Measurements from ENCODE around the gene UBAP1L. TPM values are rescaled to one million over a fixed set of nuclear protein-coding genes. Genes with fewer than 3 reads are reported as not detected.
"Not testable (repeated sequence)": the region's sequence is repeated elsewhere in the genome, so short reads cannot be mapped to it uniquely, and the experiment has no call there.

UBAP1L gene
- total RNA-seq, 2 donors from 2014 or later: 2.1 to 2.9 TPM

DNA sequence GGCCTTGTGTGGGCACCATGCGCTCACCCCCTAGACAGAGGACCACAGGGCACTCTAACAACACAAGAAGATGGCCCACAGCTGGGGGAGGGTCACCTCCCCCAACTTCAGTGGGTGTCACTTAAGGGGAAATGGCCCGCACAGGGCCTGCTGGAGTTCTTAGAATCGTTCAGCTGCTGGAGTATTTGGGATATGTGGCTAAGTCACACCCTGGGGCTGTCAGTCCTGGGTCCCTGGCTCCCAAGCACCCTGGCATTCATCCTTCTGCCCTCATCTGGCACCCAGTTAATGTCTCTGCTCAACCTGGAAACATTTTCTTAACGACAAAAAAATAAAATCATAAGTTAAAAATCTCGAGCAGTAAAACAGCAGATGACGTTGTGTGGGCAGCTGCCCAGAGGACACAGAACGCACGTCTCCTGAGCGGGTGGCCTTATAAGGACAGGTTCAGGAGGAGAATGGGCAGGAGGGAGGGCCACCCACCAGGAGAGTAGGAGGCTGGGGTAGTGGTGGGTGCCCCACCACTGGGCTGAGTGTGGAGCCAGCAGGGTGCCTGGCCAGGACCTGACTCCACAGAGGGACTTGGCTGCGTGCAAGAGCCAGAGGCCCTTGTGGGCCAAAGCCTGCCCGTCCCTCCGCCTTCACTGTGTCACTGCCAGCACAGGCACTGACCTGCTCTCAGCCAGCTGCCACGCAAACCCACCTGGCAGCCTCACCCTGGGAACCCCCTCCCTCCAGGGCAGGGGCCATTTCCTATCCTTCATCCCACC is 26.9 kb downstream of the UBAP1L start:
- peak; percentile 75 for DNase-seq
- ATAC-seq: peak; percentile 77 to 81
- intact Hi-C loops (cut with DNase I): loop anchor here in 1 of 2 donors (5.0 kb wide), 1 partner anchor 36 kb away; no protein-coding TSS in a partner anchor

DNA sequence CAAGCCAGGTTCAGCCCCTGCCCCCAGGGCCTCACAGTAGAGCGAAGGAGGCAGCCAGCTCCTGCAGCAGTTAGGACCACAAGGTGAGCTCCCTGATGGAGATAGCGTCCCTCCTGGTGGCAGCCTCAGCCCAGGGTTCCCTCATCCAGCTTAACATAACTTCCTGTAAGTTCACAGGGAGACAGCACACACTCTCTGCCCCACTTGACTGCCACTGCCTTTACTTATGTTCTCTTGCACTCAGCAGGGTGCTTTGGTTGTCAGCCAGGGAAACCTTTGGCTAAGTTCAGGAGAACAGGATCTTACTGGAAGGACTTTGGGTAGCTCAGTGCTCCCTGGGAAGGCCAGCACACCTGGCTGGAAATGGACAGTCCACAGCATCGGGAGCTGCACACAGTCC is 27.6 kb downstream of the UBAP1L start:
- intact Hi-C loops (cut with DNase I): loop anchor here in 1 of 2 donors (5.0 kb wide), 1 partner anchor 35 kb away; no protein-coding TSS in a partner anchor
- ATAC-seq: no peak
- DNase-seq: no peak

DNA sequence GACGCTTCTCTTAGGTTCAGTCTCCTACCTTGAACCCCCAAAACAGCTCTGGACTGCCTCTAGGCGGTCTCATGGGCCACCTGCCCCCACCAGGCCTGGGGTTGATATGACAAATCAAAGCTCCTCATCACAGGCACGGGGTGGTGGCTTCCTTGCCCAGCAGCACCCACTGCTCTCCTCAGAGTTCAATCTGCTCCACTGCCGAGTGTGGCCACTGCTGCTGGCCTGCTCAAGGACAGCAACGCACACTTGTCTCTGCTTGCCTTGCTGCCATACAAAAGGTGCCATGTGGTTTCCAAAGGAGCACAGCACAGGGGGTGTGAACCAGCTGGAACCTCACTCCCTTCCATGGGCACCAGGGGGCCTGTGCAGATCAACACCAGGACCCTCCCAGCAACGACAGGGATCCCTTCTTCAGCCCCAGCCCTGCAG is 28.3 kb downstream of the UBAP1L start:
- DNase-seq (no peak), ATAC-seq (no peak)
- intact Hi-C loops (cut with DNase I): loop anchor here in 1 of 2 donors (5.0 kb wide), 1 partner anchor 34 kb away; no protein-coding TSS in a partner anchor

DNA sequence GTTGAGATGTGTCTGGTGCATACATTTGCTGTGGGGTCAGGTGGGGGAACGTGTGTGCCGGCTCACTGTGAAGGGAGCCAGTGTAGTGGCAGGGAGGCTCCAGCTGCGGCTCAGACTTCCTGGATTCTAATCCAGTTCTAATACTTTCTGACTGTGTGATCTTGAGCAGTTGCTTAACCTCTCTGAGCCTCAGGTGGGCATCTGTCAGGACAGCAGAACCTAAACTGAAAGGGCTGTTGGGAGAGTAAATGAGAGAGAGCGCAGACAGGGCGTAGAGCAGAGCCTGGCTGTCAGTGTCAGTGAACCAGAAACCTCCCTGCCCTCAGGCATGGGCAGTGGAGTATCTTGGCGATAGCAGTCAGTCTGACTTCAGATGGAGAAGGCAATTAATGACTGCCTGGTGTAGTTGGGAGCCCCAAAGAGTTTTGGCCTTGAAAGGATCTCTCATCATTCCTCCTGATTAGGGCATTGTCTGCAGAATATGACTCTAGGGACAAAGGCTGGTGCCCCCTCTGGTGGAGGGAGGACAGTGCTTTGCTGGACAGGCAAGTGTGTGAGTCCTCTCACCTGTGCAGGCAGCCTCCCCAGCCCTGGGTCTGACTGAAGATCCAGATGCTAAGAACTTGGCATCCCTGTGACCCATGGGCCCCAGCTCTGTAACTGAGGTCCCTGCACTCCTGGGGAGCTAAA is 28.9 kb downstream of the UBAP1L start:
- intact Hi-C loops (cut with DNase I): loop anchor here in 1 of 2 donors (5.0 kb wide), 1 partner anchor 34 kb away; no protein-coding TSS in a partner anchor
- DNase-seq: no peak
- no peak for ATAC-seq

DNA sequence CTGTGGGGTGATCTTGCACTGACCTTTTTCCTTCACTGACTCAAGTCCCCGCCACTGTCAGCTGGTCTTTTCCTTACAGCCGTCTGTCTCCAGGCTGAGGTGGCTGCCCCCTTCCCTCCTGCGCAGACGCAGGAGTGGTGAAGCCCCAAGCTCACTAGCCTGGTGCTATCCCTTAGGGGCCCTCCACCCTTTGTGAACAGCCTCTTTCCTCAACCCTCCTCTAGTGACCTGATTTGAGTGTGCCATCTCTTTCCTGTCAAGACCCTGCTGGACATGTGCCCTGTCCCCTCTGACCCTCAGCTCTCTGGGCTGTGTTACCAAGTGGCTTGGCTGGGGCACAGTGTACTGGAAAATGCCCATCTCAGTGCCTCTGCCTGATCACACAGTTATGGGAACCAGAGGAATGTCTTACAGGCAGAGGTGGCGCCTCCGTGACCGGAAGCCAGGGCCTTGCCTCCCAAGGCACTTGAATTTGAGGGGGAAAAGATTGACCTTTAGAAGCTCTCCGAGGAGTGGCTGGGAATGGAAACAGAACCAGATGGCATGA is 29.7 kb downstream of the UBAP1L start:
- DNase-seq (no peak), ATAC-seq (no peak)
- intact Hi-C loops (cut with DNase I): loop anchor here in 1 of 2 donors (5.0 kb wide), 1 partner anchor 33 kb away; no protein-coding TSS in a partner anchor

DNA sequence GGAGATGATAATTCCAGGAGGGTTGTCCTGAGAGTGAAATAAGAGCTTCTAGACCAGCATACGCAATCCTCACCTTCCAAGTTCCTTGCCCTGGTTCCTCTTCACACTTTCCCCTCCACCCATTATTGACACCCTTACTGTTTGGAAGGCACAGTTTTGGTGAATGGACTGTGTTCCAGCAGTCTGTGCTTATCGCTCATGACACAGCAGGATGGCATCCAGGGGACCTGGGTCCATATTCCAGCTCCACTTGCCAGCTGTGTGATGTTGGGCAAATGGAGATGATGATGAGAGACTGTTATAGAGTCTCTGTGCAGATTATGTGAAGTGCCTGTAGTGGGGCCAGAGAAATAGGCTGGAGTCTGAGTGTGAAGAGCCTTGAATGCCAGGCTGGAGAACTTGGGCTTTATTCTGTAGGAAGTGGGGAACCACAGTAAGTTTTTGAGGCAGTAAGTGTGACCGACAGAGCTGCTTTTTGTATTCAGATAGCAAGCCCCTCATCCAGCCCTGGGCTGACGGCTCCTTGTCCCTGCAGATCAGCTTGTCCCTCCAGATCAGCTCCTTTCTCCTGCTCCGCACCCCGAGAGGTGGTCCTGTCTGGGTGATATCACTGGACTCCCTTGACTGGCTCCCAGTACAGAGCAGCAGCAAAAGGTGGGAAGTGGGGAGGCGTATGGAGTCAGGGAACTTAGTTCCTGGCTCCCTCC is 30.3 kb downstream of the UBAP1L start:
- no peak for DNase-seq
- ATAC-seq: peak in 1 of 2 donors; percentile 24
- intact Hi-C loops (cut with DNase I): loop anchor here in 1 of 2 donors (5.0 kb wide), 1 partner anchor 32 kb away; no protein-coding TSS in a partner anchor

DNA sequence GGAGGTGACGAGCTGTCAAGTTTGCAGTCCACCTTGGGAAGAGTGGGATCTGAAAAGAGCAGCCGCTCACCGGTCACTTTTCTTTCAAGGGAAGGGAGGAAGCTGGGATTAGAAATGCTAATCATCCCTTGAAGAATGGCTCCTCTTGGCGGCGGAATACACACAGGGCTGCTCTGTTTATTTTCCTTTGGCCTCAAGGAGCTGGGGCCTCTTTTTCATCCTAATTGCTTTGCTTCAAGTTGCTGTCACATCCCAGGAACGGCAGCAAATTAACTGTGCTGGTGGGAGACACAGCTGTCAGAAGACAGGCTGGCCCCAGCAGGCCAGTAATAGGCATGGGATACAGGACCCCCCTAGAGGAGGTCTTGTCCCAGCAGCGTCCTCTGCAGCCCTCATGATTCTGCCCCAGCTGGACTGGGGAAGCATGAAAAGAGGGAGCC is 31.7 kb downstream of the UBAP1L start:
- intact Hi-C loops (cut with DNase I): loop anchor here in 1 of 2 donors (2.0 kb wide), 1 partner anchor 30 kb away; no protein-coding TSS in a partner anchor
- DNase-seq: no peak
- ATAC-seq: no peak

DNA sequence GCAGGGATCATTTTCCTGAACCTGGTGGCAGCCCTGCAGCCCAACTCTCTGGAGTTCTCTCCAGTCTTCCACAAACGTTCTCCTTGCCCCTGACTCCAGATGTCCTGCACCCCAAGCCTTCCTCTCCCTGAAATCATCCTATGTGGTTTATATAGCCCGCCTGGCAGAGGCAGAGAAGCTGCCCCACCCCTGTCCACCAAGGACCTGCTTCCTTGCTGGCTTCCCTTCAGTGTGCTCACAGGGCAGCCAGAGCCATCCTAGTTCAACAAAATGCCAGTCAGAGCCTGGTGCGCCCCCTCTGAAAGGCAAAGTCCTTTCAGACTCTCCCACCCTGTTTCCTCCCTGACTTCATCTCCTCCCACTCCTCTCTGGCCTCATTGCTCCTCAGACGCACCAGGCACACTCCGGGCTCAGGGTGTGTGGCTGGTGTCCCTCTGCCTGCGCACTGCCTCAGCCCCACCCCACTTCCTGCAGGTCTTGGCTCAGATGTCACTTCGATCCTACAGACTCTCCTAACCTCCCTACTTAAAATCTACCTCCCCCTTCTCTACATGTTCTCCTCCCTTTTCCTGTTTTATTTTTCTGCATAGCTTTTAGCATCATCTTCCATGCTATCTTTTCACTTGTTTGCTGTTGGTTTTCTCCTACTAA is 32.6 kb downstream of the UBAP1L start:
- ATAC-seq (peak in 1 of 2 donors; percentile 38), DNase-seq (no peak)
- intact Hi-C loops (cut with DNase I): loop anchor here in 1 of 2 donors (2.0 kb wide), 1 partner anchor 30 kb away; no protein-coding TSS in a partner anchor

DNA sequence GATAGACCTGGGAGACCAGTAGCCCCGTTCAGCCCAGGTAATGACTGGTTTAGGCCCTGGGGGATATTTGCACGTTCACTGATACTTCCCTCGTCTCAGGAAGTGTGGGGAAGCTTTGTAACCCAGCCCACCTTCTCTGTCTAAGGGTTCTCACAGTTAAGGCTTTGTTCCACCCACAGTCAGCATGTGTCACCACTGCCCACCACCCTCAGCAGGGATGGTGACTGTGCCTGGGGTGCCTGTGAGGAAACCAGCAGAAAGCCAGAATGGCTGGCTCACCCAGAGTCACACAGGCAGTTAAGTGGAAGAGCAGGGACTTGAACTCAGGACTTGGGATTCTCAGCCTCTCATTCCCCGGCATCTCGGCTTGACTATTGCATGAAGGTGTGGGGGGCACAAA is 33.2 kb downstream of the UBAP1L start:
- ATAC-seq (no peak), DNase-seq (no peak)
- intact Hi-C loops (cut with DNase I): loop anchor here in 1 of 2 donors (2.0 kb wide), 1 partner anchor 29 kb away; no protein-coding TSS in a partner anchor

DNA sequence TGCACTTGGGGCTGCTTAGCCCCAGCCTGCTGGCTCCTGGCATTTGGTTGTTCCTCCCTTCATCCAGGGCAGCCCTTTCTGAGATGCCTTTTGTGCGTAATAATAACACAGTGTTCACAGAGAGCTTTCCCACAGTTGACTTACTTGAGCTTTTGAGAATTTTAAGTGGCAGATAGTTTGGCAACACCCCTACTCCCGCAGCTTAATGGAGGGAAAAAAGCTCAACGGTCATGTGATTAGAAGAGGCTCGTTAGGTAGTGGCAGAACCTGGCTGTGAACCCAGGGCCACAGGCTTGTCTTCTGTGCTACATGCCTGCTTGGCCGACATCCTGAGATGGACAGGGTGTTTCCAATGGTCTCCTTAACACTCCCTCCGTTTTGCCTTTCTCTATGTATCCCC is 33.7 kb downstream of the UBAP1L start:
- peak; percentile 14 to 49 for ATAC-seq
- DNase-seq: no peak
- intact Hi-C loops (cut with DNase I): no loop called here

DNA sequence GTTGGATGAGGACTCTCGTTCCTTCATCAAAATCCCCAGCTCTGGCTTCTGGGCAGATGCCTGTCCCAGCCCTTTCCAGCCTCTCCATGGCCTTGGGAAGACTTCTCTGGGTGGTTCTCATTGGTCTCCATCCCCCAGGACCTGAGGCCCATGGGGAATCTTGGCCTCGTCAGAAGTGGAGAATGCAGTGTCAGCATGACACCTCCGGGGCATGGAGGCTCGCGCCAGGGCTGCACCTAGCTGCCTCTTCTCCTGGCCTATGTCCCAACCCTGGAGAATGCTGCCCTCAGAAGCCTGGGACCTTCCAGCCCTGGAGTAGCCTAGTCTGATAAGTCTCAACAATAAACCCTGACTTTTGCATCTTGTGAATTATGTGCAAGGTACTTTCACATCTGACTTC is 35.4 kb downstream of the UBAP1L start:
- no peak for DNase-seq
- intact Hi-C loops (cut with DNase I): no loop called here

DNA sequence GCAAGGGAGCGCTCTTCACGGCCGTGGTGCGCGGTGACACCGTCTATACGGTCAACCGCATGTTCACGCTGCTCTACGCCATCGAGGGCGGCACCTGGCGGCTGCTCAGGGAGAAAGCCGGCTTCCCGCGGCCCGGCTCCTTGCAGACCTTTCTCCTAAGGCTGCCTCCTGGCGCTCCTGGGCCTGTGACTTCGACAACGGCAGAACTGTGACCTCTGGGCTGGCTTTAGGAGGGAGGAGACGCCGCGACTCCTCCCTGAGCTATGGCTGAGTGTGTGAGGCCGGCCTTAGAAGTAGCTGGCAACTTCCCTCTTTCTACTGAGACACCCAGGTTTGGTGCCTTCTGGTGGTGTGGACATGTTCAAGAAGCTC is 37.0 kb downstream of the UBAP1L start:
- ATAC-seq: peak; percentile 28 to 61
- intact Hi-C loops (cut with DNase I): no loop called here
- peak; percentile 74 for DNase-seq

More for the DNA sequence above, 35.4 kb downstream of the UBAP1L start:
- ATAC-seq: no peak

DNA sequence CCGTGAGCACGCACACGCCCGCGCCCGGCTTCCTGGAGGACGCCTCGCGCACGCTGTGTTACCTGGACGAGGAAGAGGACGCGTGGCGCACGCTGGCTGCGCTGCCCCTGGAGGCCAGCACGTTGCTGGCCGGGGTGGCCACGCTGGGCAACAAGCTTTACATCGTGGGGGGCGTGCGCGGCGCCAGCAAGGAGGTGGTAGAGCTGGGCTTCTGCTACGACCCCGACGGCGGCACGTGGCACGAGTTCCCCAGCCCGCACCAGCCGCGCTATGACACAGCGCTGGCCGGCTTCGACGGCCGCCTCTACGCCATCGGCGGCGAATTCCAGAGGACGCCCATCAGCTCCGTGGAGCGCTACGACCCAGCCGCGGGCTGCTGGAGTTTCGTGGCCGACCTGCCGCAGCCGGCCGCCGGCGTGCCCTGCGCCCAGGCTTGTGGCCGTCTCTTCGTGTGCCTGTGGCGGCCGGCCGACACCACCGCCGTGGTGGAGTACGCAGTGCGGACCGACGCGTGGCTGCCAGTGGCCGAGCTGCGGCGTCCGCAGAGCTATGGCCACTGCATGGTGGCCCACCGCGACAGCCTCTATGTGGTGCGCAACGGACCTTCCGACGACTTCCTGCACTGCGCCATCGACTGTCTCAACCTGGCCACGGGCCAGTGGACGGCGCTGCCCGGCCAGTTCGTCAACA is 37.6 kb downstream of the UBAP1L start:
- no peak for DNase-seq
- peak in 1 of 2 donors; percentile 1 for ATAC-seq
- intact Hi-C loops (cut with DNase I): no loop called here

DNA sequence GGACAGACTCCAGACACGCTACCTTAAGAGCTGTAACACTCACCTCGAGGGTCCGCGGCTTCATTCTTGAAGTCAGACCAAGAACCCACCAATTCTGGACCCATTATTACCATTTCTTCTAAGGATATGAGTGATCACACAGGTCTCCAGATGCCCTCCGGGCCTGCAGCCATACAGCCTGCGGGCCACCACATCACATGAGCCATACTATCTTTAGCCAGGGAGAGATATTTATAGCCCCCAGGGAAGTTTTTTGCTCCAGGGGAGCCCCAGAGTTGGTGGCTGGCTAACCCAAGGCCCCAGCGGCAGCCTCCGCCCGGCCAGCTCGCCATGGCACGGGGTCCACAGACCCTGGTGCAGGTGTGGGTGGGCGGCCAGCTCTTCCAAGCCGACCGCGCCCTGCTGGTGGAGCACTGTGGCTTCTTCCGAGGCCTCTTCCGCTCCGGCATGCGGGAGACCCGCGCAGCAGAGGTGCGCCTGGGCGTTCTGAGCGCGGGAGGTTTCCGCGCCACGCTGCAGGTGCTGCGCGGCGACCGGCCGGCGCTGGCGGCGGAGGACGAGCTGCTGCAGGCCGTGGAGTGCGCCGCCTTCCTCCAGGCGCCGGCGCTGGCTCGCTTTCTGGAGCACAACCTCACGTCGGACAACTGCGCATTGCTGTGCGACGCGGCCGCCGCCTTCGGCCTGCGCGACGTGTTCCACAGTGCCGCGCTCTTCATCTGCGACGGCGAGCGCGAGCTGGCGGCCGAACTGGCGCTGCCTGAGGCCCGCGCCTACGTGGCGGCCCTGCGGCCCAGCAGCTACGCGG is 38.3 kb downstream of the UBAP1L start, which contains the start of gene KBTBD13:
KBTBD13 (plus strand) TSS at position 261 of the 805 bp plus-strand sequence; CDS start at position 331, 70 bp downstream.
- intact Hi-C loops (cut with DNase I): no loop called here
- ATAC-seq: peak; percentile 39 to 72
- DNase-seq: no peak

DNA sequence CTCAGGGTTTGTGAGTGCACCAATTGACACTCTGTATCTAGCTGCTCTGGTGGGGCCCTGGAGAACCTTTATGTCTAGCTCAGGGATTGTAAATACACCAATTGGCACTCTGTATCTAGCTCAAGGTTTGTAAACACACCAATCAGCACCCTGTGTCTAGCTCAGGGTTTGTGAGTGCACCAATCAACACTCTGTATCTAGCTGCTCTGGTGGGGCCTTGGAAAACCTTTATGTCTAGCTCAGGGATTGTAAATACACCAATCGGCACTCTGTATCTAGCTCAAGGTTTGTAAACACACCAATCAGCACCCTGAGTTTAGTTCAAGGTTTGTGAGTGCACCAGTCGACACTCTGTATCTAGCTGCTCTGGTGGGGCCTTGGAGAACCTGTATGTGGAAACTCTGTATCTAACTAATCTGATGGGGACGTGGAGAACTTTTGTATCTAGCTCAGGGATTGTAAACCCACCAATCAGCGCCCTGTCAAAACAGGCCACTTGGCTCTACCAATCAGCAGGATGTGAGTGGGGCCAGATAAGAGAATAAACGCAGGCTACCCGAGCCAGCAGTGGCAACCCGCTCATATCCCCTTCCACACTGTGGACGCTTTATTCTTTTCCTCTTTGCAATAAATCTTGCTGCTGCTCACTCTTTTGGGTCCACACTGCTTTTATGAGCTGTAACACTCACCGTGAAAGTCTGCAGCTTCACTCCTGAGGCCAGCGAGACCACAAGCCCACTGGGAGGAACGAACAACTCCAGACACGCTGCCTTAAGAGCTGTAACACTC is 39.2 kb downstream of the UBAP1L start:
- DNase-seq; intact Hi-C loops (cut with DNase I): not testable (repeated sequence)

DNA sequence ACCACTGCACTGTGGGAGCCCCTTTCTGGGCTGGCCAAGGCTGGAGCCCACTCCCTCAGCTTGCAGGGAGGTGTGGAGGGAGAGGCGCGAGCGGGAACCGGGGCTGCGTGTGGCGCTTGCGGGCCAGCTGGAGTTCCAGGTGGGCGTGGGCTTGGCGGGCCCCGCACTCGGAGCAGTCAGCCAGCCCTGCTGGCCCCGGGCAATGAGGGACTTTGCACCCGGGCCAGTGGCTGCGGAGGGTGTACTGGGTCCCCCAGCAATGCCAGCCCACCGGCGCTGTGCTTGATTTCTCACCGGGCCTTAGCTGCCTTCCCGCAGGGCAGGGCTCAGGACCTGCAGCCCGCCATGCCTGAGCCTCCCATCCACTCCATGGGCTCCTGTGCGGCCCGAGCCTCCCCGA is 40.1 kb downstream of the UBAP1L start:
- ATAC-seq; DNase-seq; intact Hi-C loops (cut with DNase I): not testable (repeated sequence)

More for the DNA sequence above, 39.2 kb downstream of the UBAP1L start:
- not testable (repeated sequence) for ATAC-seq
